OCI-LY3 (cell line): ENCODE results near the gene OBSL1.

Source experiments
- H2AFZ ChIP-seq: fragments of 200-600, 300-600 bp; shearing (Covaris generic); 2 replicates; pipeline ENCODE4 v1.6.0; 2014; ENCODE audit warnings: antibody characterized with exemption, low read depth, low read length
- H3K27ac ChIP-seq: fragments of 200-600, 300-600 bp; sonication (generic); 2 replicates; pipeline ENCODE4 v1.5.1; 2014; ENCODE audit warnings: mild to moderate bottlenecking, low read length, moderate library complexity, mixed read lengths
- H3K27me3 ChIP-seq: fragments of 200-600, 300-600 bp; sonication (generic); 2 replicates; pipeline ENCODE4 v1.6.1; 2014; ENCODE audit warnings: low read depth, low read length, mixed read lengths
- H3K36me3 ChIP-seq: fragments of 200-600, 300-600 bp; sonication (generic); replicated peaks from 2 replicates; pipeline ENCODE3; 2014; ENCODE audit warnings: low read depth, low read length, mixed read lengths
- H3K4me1 ChIP-seq: fragments of 300-600, 200-600 bp; sonication (generic); 2 replicates; pipeline ENCODE4 v1.6.1; 2014; ENCODE audit warnings: low read length, mixed read lengths
- H3K4me2 ChIP-seq: fragments of 200-600, 300-600 bp; sonication (generic); 2 replicates; pipeline ENCODE4 v1.6.1; 2014; ENCODE audit warnings: low read length, mixed read lengths
- H3K4me3 ChIP-seq: fragments of 300-600, 200-600 bp; sonication (generic); 2 replicates; pipeline ENCODE4 v1.5.1; 2014; ENCODE audit warnings: antibody characterized with exemption, mild to moderate bottlenecking, low read length, moderate library complexity
- H3K79me2 ChIP-seq: fragments of 300-600, 200-600 bp; shearing (Covaris generic); 2 replicates; pipeline ENCODE4 v1.6.1; 2014; ENCODE audit warnings: mild to moderate bottlenecking, low read length, mixed read lengths
- H3K9ac ChIP-seq: fragments of 300-600, 200-600 bp; shearing (Covaris generic); 2 replicates; pipeline ENCODE4 v1.6.0; 2014; ENCODE audit warnings: mild to moderate bottlenecking, low read length, moderate library complexity
- H3K9me3 ChIP-seq: fragments of 200-600, 300-600 bp; shearing (Covaris generic); 2 replicates; pipeline ENCODE4 v1.6.1; 2014; ENCODE audit warnings: low read length, mixed read lengths; ENCODE audit not compliant: insufficient read depth
- H4K20me1 ChIP-seq: fragments of 200-600, 300-600 bp; sonication (generic); 2 replicates; pipeline ENCODE4 v1.6.1; 2016; ENCODE audit warnings: low read length, mixed read lengths; ENCODE audit not compliant: insufficient read depth
- EZH2phosphoT487 ChIP-seq: fragments of 200-600 bp; shearing (Covaris generic); IDR thresholded peaks from 2 replicates; pipeline ENCODE4 v1.6.1; 2018; ENCODE audit warnings: antibody characterized with exemption, mixed run types, low read depth
- TF ChIP-seq, protein P1 (sequence below): fragments of 200-600, 300-600 bp; sonication (generic); IDR thresholded peaks from 2 replicates; pipeline ENCODE4 v1.5.1; 2014; ENCODE audit warnings: antibody characterized with exemption, low read length, low read depth

OBSL1 gene

GRCh38 chr2:219574484-219575311, 3.4 kb upstream of the OBSL1 start:
- no peaks in the 10 kb centered on the region for H3K4me1 ChIP-seq
- no peak overlapping the region for H3K27ac ChIP-seq
- no peaks in the 10 kb centered on the region for H3K27me3 ChIP-seq
- no peak for TF ChIP-seq EZH2phosphoT487
- TF ChIP-seq, protein P1, sequence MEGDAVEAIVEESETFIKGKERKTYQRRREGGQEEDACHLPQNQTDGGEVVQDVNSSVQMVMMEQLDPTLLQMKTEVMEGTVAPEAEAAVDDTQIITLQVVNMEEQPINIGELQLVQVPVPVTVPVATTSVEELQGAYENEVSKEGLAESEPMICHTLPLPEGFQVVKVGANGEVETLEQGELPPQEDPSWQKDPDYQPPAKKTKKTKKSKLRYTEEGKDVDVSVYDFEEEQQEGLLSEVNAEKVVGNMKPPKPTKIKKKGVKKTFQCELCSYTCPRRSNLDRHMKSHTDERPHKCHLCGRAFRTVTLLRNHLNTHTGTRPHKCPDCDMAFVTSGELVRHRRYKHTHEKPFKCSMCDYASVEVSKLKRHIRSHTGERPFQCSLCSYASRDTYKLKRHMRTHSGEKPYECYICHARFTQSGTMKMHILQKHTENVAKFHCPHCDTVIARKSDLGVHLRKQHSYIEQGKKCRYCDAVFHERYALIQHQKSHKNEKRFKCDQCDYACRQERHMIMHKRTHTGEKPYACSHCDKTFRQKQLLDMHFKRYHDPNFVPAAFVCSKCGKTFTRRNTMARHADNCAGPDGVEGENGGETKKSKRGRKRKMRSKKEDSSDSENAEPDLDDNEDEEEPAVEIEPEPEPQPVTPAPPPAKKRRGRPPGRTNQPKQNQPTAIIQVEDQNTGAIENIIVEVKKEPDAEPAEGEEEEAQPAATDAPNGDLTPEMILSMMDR: no peak
- no peak overlapping the region for H3K4me3 ChIP-seq
- H3K36me3 ChIP-seq: no peaks in the 10 kb centered on the region
- H3K9me3 ChIP-seq: no peaks in the 10 kb centered on the region
- H3K4me2 ChIP-seq: no peak overlapping the region
- H3K79me2 ChIP-seq: no peaks in the 10 kb centered on the region
- no peak overlapping the region for H2AFZ ChIP-seq
- H3K9ac ChIP-seq: no peak overlapping the region
- no peaks in the 10 kb centered on the region for H4K20me1 ChIP-seq

DNA sequence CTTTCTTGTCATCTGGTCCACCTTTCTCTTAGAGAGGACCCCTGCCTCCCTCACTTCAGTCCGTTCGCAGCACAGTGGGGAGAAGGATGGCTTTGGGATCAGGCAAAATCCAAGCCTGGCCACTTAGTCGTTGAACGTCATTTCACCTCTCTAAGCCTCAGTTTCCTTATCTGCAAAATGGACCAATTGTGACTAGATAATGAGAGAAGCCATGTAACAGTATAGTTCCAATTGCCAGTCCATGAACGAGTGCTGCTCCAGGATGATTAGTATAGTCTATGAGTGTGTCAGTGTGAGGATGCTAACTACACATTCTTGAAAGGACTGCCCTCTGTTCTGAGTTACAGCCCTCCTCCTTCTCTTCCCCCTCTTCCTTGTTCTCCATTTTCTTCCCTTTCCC, 1.8 kb upstream of the OBSL1 start:
- Histone ChIP-seq H3K9ac (no peak overlapping the region), H4K20me1 (no peaks in the 10 kb centered on the region), H3K4me3 (no peak overlapping the region), H3K4me1 (no peaks in the 10 kb centered on the region), H3K9me3 (no peaks in the 10 kb centered on the region), H3K4me2 (no peak overlapping the region), H3K79me2 (no peaks in the 10 kb centered on the region), H2AFZ (no peak overlapping the region), H3K36me3 (no peaks in the 10 kb centered on the region), H3K27ac (no peak overlapping the region), H3K27me3 (no peaks in the 10 kb centered on the region)
- no peak for TF ChIP-seq EZH2phosphoT487
- TF ChIP-seq, protein P1: no peak

DNA sequence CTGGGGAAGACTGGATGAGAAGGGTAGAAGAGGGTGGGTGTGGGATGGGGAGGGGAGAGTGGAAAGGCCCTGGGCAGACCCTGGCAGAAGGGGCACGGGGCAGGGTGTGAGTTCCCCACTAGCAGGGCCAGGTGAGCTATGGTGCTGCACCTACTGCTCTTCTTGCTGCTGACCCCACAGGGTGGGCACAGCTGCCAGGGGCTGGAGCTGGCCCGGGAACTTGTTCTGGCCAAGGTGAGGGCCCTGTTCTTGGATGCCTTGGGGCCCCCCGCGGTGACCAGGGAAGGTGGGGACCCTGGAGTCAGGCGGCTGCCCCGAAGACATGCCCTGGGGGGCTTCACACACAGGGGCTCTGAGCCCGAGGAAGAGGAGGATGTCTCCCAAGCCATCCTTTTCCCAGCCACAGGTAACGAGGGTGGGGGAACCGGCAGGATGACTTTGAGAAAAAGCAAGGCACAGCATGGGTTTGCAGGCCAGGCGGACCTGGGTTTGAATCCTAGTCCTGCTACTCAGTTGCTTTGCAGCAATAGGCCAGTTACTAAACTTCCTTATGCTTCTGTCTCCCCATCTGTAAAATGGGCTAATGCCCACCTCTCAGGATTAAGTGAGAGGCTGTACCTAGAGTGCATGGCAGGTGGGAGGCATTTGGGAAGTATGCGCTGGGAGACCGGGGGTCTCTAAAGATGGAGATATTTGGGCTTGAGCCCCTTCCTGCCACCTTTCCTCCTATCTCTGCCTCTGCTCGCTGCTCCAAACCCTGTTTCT, 1.1 kb upstream of the OBSL1 start, which contains the start of gene INHA:
TSS of gene INHA (plus strand) at position 74 of the 765 bp plus-strand sequence. CDS start at position 139, 65 bp downstream.
- H3K27me3 ChIP-seq: no peaks in the 10 kb centered on the region
- H3K4me1 ChIP-seq: no peaks in the 10 kb centered on the region
- no peak within 1 kb of the TSS for H3K4me2 ChIP-seq
- H2AFZ ChIP-seq: no peak within 1 kb of the TSS
- H3K4me3 ChIP-seq: no peak within 1 kb of the TSS
- H3K79me2 ChIP-seq: no peaks in the 10 kb centered on the region
- TF ChIP-seq, protein P1: no peak
- no peak for TF ChIP-seq EZH2phosphoT487
- H3K27ac ChIP-seq: no peak within 1 kb of the TSS
- H3K36me3 ChIP-seq: no peaks in the 10 kb centered on the region
- H3K9ac ChIP-seq: no peak within 1 kb of the TSS
- H3K9me3 ChIP-seq: no peaks in the 10 kb centered on the region
- no peaks in the 10 kb centered on the region for H4K20me1 ChIP-seq

DNA sequence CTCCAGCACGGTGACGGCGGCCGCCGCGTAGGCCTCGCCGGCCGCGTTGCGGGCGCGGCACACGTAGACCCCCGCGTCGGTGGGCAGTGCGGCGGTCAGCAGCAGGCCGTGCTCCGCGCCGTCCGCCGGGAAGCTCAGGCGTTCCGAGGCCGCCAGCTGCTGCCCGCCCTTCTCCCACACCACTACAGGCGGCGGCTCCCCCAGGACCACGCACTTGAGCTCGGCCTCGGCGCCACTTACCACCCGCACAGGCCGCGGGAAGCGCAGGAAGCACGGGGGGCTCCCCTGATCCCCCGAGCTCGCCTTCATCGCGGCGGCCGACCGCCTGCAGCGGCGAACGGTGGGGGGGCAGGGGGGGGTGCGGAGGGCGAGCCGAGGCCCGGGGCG, 422 bp downstream of the OBSL1 start:
- no peak for TF ChIP-seq EZH2phosphoT487
- TF ChIP-seq, protein P1: no peak
- H3K4me1 ChIP-seq: no peaks in the 10 kb centered on the region

More for the DNA sequence above, 422 bp downstream of the OBSL1 start:
- Histone ChIP-seq H3K4me2 (no peak overlapping the region), H3K27ac (no peak overlapping the region), H2AFZ (no peak overlapping the region), H3K4me3 (no peak overlapping the region), H3K36me3 (no peaks in the 10 kb centered on the region), H3K79me2 (no peaks in the 10 kb centered on the region), H3K9me3 (no peaks in the 10 kb centered on the region), H4K20me1 (no peaks in the 10 kb centered on the region), H3K27me3 (no peaks in the 10 kb centered on the region), H3K9ac (no peak overlapping the region)
